Adipose tissue (tissue), 3 donors: ENCODE data around the gene GSTM4. TPM values are rescaled to one million over a fixed set of nuclear protein-coding genes. Genes with fewer than 3 reads are reported as not detected.
"Not testable (repeated sequence)": the region's sequence is repeated elsewhere in the genome, so short reads cannot be mapped to it uniquely, and the experiment has no call there.

ENCODE experiments used
- H3K27ac ChIP-seq: one replicate; pipeline ENCODE4 v1.5.1; 2013; ENCODE audit warnings: low read depth, low read length
- WGBS, 3 donors: extraction: QIAGEN DNeasy Blood & Tissue Kit; methylation state at CpG; one replicate each; pipeline ENCODE4 v1.1.7; 2013; 5-methylcytosine and 5-hydroxymethylcytosine counted together
- polyA plus RNA-seq, 3 donors: library from polyadenylated mRNA; stranded (reverse); fragments of 200-250 nt; gene quantifications; one replicate each; pipeline ENCODE4 v1.2.3, GENCODE V29; 2013
- donor health status: healthy with polysubstance abuse.
- donor health status: Bipolar disorder and iron deficiency.
- donor health status: healthy.

The GSTM4 gene
- polyA plus RNA-seq, 3 donors = 14.5 to 33.8 (median 32.8) TPM

DNA sequence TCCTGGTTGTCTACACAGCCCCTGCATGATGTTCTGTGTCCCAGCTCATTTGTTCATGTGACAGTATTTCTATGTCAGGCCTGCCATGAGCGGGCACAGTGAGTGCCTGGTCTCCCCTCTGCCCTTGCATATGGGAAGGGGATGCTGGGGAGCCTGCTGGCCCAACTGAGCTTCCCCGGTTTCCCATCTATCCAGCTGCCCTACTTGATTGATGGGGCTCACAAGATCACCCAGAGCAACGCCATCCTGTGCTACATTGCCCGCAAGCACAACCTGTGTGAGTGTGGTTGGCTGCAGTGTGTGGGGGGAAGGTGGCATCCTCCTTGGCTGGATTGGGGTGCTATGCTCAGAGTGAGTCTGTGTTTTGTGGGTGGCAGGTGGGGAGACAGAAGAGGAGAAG is 1.5 kb downstream of the GSTM4 start:
- WGBS, 3 donors = 89 to 95% (median 92%) methylated on average over 4 of the region's 4 CpGs
- H3K27ac ChIP-seq = no peak overlapping the region

GRCh38 chr1:109657970-109658369 is 2.1 kb downstream of the GSTM4 start:
- no peak overlapping the region for H3K27ac ChIP-seq
- 79 to 88% (median 80%) methylated on average over 7 of the region's 7 CpGs for WGBS, 3 donors

DNA sequence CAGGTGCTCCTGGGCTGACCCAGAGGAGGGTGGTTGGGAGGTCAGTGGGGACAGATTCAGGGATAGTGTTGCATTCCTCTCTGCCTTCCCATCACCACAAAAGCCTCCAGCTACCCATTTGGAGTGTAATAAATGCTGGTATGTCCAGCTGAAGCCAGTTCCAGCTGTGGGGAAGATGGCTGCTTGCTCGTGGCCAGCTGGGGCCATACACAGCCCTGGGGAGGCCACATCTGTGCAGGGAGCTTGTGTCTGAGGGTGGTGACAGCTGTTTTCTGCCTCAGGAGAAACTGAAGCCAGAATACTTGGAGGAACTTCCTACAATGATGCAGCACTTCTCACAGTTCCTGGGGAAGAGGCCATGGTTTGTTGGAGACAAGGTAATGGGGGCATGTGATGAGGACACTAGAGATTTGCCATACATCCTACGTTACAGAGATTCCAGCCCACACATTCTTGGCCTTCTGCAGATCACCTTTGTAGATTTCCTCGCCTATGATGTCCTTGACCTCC is 2.7 kb downstream of the GSTM4 start:
- no peak overlapping the region for H3K27ac ChIP-seq
- 19 to 56% (median 48%) methylated on average over 3 of the region's 3 CpGs for WGBS, 3 donors

GRCh38 chr1:109659145-109659544 is 3.2 kb downstream of the GSTM4 start:
- H3K27ac ChIP-seq = no peak overlapping the region
- WGBS, 3 donors = 42 to 74% (median 63%) methylated on average over 2 of the region's 2 CpGs

GRCh38 chr1:109659997-109660690 is 4.2 kb downstream of the GSTM4 start:
- WGBS, 3 donors = 19 to 75% (median 74%) methylated on average over 5 of the region's 5 CpGs
- H3K27ac ChIP-seq = no peak overlapping the region

DNA sequence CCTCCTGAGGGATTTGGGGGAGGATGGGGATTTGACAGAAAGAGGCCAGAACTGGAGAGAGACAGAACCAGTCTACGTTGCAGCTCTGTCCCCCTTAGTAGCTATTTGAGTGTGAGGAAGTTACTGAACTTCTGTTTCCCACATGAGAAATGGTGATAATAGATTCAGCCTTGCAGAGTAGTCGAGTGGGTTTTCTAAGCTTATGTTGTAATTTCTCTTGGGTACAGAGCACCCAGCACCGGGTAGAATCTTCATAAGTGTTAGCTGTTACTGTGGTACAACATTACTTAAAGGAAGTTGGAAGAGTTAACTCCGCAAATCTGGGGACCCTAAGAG is 4.8 kb downstream of the GSTM4 start:
- 33 to 62% (median 38%) methylated on average over 2 to 3 of the region's 4 CpGs for WGBS, 3 donors
- not testable (repeated sequence) for H3K27ac ChIP-seq

GRCh38 chr1:109661391-109661790 is 5.5 kb downstream of the GSTM4 start:
- H3K27ac ChIP-seq = no peak overlapping the region
- 68 to 84% (median 73%) methylated on average over 2 of the region's 2 CpGs for WGBS, 3 donors

DNA sequence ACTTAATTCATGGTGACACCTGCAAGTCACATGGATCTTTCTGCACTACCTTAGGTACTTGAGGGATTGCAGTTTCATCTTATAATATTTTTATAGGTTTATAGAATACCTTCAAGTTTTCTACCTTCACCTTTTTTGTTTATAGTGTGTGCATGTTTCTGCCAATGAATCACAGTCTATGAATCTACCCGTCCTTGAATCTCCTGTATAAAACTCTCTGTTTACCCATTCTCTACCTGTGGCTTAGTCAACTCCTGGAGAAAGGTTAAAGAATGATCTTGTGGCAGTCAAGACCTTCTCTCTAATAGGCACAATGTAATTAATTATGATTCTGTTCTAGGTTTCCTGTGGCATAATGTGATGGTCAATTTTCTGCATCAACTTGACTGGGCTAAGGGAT is 8.8 kb downstream of the GSTM4 start:
- WGBS, 3 donors = 80 to 94% (median 94%) methylated on average over 1 of the region's 1 CpG
- no peak overlapping the region for H3K27ac ChIP-seq

DNA sequence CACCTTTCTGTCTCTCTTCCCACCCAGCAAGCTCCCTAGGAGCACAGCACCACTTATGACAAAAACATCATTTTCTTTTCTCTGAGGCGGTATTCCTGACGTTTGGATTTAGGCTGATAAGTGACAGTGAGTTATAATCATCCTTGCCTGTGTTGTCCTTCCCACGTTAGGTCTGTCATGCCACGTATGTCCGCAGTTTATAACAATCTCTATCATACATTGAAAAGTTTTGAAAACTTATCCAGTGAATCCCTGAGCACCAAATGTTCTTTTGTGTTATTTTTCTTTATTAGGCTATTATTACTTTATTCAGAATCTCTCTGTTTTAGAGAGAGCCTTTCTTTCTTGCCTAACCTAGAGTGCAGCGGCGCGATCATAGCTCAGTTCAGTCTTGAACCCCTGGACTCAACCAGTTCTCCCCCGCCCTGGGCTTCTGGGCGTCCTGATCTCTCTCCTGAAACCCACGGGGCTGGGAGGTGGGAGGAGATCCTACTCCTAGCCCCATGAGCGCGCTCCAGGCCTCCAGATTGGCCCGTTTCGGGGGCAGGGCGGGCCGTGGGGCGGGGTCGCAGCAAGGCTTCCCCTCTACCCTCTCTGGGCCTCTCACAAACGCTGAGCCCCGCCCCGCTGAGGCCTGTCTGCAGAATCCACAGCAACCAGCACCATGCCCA is 11.7 kb downstream of the GSTM4 start, which contains the start of gene GSTM2:
Gene GSTM2 (plus strand): TSS at position 606 of the 671 bp plus-strand sequence. CDS start 59 bp downstream, at position 665.
- 8 to 13% (median 12%) methylated on average over 22 of the region's 22 CpGs for WGBS, 3 donors
- H3K27ac ChIP-seq = no peak within 1 kb of the TSS

- 5 to 9% (median 7%) methylated on average over 25 to 26 of the region's 26 CpGs for WGBS, 3 donors
- no peak overlapping the region for H3K27ac ChIP-seq
Measured at GRCh38 chr1:109668123-109668775, 12.3 kb downstream of the GSTM4 start.

DNA sequence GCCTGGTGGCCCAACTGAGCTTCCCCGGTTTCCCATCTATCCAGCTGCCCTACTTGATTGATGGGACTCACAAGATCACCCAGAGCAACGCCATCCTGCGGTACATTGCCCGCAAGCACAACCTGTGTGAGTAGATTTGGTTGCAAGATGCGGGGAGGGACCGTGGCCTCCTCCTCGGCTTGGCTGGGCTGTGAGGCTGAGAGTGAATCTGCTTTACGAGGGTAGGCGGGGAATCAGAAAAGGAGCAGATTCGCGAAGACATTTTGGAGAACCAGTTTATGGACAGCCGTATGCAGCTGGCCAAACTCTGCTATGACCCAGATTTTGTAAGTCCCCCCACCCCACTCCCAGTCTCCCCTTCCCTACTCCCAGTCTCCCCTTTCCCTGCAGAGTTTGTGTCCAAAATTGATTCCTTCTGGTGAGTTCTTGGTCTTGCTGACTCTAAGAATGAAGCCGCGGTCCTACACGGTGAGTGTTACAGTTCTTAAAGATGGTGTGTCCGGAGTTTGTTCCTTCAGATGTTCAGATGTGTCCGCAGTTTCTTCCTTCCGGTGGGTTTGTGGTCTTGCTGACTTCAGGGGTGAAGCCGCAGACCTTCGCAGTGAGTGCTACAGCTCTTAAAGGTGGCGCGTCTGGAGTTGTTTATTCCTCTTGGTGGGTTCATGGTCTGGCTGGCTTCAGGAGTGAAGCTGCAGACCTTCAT is 13.5 kb downstream of the GSTM4 start:
- 82 to 94% (median 84%) methylated on average over 22 of the region's 22 CpGs for WGBS, 3 donors
- H3K27ac ChIP-seq = no peak overlapping the region

- H3K27ac ChIP-seq = not testable (repeated sequence)
- 90 to 97% (median 93%) methylated on average over 4 to 5 of the region's 5 CpGs for WGBS, 3 donors
Measured at GRCh38 chr1:109669949-109670302, 14.0 kb downstream of the GSTM4 start.

- 92 to 94% (median 93%) methylated on average over 5 of the region's 5 CpGs for WGBS, 3 donors
- H3K27ac ChIP-seq = no peak overlapping the region
Measured at GRCh38 chr1:109671067-109671466, 15.2 kb downstream of the GSTM4 start.

DNA sequence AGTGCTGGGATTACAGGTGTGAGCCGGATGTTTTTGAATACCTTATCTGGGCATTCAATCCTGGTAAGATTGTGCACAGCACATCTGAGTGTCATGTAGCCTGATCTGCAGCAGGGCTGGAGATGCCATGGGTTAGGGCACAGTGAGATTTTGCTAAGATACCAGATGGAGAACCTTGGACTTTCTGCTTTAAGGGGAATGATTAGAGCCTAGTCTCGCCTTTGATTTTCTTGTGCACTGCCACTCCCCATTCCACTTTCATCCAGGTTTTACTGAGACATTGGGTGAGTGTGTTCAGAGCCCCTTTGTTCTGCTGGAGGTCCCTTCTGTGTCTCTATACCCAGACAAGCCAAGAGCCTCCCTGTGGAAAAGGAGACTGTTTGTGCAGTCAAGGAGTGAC is 18.0 kb downstream of the GSTM4 start:
- WGBS, 3 donors = 78 to 91% (median 88%) methylated on average over 2 of the region's 2 CpGs
- not testable (repeated sequence) for H3K27ac ChIP-seq

DNA sequence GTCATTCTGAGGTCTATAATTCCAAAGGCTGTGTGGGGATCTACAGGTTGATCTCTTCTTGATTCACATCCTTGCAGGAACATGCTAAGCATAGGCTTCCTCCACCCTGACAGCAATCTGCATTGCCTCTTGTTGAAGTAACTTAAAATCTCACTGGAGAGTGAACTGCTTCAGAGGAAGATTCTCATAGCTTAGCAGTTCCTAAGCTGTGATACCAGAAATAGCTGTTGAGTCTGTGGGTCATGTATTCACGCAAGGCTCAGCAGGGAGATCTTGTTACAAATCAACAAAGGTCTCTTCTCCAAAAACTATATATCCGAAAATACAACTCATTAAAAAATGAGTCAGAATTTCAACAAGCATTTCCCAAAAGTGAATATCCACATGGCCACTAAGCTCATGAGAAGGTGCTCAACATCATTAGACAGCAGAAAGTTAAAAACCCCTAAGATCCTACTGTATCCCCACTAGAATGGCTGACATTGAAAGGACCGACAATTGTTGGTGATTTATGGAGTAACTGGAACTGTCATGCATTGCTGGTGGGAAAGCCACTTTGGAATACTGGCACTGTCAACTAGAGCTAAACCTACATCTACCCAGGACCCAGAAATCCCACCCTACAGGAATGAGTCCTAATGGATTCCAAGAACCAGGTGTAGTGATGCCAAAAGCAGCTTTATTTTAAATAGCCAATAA is 20.9 kb downstream of the GSTM4 start:
- WGBS, 3 donors = 83 to 94% (median 91%) methylated on average over 3 of the region's 3 CpGs
- not testable (repeated sequence) for H3K27ac ChIP-seq

DNA sequence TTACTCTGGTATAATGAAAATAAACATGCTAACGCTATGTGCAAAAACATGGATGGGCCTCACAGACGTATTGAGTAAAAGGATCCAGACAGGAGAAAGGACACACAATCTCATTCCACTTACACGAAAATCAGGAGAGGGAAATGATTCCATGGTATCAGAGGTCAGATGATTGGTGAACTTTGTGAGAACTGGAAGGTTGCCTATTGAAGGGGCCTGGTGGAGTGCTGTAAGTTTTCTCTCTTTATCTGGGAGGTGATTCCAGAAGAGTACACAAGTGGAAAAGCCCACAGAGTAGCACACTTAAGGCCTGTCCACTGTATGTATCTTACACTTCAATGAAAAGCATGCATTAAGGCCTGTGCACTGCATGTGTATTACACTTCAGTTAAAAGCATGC is 21.6 kb downstream of the GSTM4 start:
- 71 to 85% (median 74%) methylated on average over 3 of the region's 3 CpGs for WGBS, 3 donors
- H3K27ac ChIP-seq = no peak overlapping the region

DNA sequence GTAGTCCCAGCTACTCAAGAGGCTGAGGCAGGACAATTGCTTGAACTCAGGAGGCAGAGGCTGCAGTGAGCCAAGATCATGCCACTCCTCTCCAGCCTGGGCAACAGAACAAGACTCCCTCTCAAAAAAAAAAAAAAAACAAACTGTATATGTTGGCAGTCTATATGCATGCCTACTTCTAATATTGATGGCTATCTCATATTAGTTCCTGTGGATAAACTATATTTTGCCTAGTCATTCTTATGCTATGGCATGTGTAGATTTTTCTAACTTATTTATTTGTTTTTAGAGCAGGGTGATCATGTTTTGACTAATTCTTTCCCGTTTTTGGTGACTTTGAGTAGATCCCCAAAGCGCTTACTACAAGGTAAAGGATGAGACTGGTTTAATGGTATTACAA is 22.7 kb downstream of the GSTM4 start:
- WGBS, 3 donors = 81 to 90% (median 89%) methylated on average over 2 of the region's 2 CpGs
- not testable (repeated sequence) for H3K27ac ChIP-seq

- H3K27ac ChIP-seq = not testable (repeated sequence)
- WGBS, 3 donors = 63 to 68% methylated on average over 6 of the region's 6 CpGs; no CpG with 5 or more reads in 1 of the 3 donors
Measured at GRCh38 chr1:109684777-109685176, 28.9 kb downstream of the GSTM4 start.
